LNCaP clone FGC (cell line): ENCODE measurements around the gene CES4A.
"Not testable (repeated sequence)": the region's sequence is repeated elsewhere in the genome, so short reads cannot be mapped to it uniquely, and the experiment has no call there.

ENCODE experiments used
- DNase-seq: peaks from one replicate; pipeline ENCODE4 v3.0.0-alpha.2; 2011; ENCODE audit warnings: low read depth
- H3K4me3 ChIP-seq: 2 replicates; pipeline ENCODE4 v1.5.1; 2011; ENCODE audit warnings: mild to moderate bottlenecking, low read depth, low read length, control low read depth
- CTCF ChIP-seq: IDR thresholded peaks from 2 replicates; pipeline ENCODE4 v1.5.1; 2012; ENCODE audit warnings: mild to moderate bottlenecking; ENCODE audit not compliant: control insufficient read depth, insufficient read depth; ENCODE audit errors: extremely low read depth

CES4A gene

DNA sequence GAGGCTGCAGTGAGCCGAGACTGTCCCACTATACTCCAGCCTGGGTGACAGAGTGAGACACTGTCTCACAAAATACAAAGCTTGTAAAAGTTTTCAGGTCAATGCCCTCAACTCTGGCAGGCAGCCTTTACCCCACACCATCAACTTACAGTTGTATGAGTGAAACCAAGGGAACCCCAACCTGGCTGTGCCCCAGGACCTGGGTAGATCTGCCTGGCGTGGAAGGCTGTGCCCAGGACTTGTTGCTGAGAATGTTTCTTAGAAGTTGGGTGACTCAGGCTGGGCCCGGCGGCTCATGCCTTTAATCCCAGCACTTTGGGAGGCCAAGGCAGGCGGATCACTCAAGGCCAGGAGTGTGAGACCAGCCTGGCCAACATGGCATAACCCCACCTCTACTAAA, 19.5 kb upstream of the CES4A start:
- DNase-seq = no peak
- no peak for TF ChIP-seq CTCF
- H3K4me3 ChIP-seq = no peak overlapping the region

DNA sequence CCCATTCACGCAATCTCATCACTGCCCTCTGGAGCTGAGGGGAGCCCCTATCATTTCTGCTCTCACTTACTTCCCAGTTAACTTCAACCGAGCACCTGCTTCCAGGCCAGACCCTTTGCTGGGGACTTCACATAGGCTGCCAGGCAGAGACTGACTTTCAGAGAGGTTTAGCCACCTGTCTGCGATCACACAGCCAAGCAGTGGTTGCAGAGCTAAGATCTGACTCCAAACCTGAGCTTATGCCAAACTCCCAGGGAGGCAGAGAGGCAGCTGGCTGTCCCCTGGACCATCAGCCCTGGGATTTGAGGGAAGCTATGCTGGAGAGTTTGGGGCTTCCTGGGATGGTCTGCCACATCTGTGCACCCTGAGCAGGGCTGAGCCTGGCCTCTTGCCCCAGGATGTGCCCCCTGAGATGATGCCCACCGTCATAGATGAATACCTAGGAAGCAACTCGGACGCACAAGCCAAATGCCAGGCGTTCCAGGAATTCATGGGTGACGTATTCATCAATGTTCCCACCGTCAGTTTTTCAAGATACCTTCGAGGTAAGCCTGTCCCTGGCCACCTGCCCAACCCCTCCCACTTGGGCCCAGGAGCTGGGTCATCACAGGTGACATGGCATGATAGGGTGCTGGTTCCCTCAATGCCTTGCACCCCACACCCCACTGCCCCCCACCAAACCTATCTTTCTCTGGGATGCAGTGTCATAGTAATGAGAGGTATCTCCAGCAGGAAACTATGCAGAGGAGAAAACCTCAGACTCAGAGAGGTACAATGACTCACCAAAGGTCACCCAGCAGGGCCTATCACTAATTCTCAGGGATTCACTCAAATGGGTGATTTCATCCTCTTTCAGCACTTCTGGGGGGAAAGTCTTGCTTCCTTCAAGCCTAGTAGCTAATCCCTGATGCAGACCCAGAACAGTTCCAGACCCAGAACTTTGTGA, 17.3 kb upstream of the CES4A start:
- TF ChIP-seq CTCF = no peak
- DNase-seq = no peak
- no peak overlapping the region for H3K4me3 ChIP-seq

DNA sequence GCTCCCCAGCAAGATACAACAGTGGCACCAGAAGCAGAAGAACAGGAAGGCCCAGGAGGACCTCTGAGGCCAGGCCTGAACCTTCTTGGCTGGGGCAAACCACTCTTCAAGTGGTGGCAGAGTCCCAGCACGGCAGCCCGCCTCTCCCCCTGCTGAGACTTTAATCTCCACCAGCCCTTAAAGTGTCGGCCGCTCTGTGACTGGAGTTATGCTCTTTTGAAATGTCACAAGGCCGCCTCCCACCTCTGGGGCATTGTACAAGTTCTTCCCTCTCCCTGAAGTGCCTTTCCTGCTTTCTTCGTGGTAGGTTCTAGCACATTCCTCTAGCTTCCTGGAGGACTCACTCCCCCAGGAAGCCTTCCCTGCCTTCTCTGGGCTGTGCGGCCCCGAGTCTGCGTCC, 15.4 kb upstream of the CES4A start:
- no peak for TF ChIP-seq CTCF
- no peak overlapping the region for H3K4me3 ChIP-seq
- no peak for DNase-seq

- DNase-seq = no peak
- H3K4me3 ChIP-seq = no peak overlapping the region
- TF ChIP-seq CTCF = no peak
Measured at GRCh38 chr16:66973716-66974115, 14.7 kb upstream of the CES4A start.

DNA sequence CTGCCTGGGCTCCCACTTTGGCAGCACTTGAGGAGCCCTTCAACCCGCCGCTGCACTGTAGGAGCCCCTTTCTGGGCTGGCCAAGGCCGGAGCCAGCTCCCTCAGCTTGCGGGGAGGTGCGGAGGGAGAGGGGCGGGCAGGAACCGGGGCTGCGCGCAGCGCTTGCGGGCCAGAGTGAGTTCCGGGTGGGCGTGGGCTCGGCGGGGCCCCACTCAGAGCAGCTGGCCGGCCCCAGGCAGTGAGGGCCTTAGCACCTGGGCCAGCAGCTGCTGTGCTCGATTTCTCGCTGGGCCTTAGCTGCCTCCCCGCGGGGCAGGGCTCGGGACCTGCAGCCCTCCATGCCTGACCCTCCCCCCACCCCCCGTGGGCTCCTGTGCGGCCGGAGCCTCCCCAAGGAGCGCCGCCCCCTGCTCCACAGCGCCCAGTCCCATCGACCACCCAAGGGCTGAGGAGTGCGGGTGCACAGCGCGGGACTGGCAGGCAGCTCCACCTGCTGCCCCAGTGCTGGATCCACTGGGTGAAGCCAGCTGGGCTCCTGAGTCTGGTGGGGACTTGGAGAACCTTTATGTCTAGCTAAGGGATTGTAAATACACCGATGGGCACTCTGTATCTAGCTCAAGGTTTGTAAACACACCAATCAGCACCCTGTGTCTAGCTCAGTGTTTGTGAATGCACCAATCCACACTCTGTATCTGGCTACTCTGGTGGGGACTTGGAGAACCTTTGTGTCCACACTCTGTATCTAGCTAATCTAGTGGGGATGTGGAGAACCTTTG, 14.0 kb upstream of the CES4A start:
- not testable (repeated sequence) for DNase-seq, H3K4me3 ChIP-seq

- H3K4me3 ChIP-seq, DNase-seq: not testable (repeated sequence)
Measured at GRCh38 chr16:66974932-66975246, 13.5 kb upstream of the CES4A start.

DNA sequence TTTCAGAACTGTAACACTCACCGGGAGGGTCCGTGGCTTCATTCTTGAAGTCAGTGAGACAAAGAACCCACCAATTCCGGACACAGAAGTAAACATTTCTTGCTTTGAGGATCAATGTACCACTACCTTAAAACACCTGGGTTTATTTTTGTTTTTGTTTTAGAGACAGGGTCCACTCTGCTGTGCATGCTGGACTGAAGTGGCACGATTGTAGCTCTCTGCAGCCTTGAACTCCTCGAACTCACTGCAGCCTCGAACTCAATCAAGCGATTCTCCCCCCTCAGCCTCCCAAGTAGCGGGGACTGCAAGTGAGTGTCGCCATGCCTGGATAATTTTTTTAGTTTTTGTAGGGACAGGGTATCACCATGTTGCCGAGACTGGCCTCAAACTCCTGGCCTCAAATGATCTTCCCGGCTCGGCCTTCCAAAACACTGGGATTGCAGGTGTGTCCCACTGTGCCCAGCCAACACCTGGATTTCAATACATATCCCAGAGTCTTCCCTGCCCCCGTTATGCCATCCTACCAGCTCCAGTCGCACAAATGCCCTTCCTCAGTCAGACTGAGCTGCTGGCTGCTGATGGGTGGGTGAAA, 13.0 kb upstream of the CES4A start:
- DNase-seq = no peak
- no peak overlapping the region for H3K4me3 ChIP-seq
- TF ChIP-seq CTCF = no peak
